Stimulated activated CD4-positive, alpha-beta T cell treated with anti-CD3 and anti-CD28 coated beads, Interleukin-1b, Interleukin-23, amount 100 ng/mL, for 4 hours (primary cell): ENCODE measurements around the gene BORCS8.

Experiments
- DNase-seq, 2 donors: peaks; one replicate each; pipeline ENCODE4 v3.0.0-alpha.2; 2020; ENCODE audit warnings: low read depth in 2 of 2

Gene BORCS8

GRCh38 chr19:19214159-19214490 is 22.2 kb upstream of the BORCS8 start:
- no peak for DNase-seq

- DNase-seq = no peak
These were observed 21.6 kb upstream of the BORCS8 start for GRCh38 chr19:19213426-19214158.

GRCh38 chr19:19212916-19213315 is 21.0 kb upstream of the BORCS8 start:
- no peak for DNase-seq

GRCh38 chr19:19211499-19212420 is 19.8 kb upstream of the BORCS8 start, which contains the start of gene NCAN:
Gene NCAN (plus strand): TSS chr19:19211958. CDS start chr19:19216954, 4,996 bp downstream.
- no peak for DNase-seq

GRCh38 chr19:19209372-19209771 is 17.4 kb upstream of the BORCS8 start:
- no peak for DNase-seq

- DNase-seq = no peak
These were observed 16.0 kb upstream of the BORCS8 start for GRCh38 chr19:19207637-19208572.

GRCh38 chr19:19206938-19207337 is 15.0 kb upstream of the BORCS8 start:
- no peak for DNase-seq

GRCh38 chr19:19205416-19206410 is 13.8 kb upstream of the BORCS8 start:
- no peak for DNase-seq

- no peak for DNase-seq
These were observed 12.2 kb upstream of the BORCS8 start for GRCh38 chr19:19204181-19204580.

- peak; percentile 88 to 91 for DNase-seq
These were observed 11.3 kb upstream of the BORCS8 start, which contains the start of gene NR2C2AP for GRCh38 chr19:19203012-19203856. Gene NR2C2AP (minus strand): TSS chr19:19203414. CDS start chr19:19203060, 354 bp downstream.

GRCh38 chr19:19202707-19203011 is 10.7 kb upstream of the BORCS8 start:
- DNase-seq = no peak

GRCh38 chr19:19201697-19202630 is 10.0 kb upstream of the BORCS8 start:
- DNase-seq = no peak

GRCh38 chr19:19193926-19194325 is 2.0 kb upstream of the BORCS8 start:
- DNase-seq = no peak

GRCh38 chr19:19192910-19193423 is 1.0 kb upstream of the BORCS8 start:
- no peak for DNase-seq

- DNase-seq = no peak
These were observed 229 bp downstream of the BORCS8 start for GRCh38 chr19:19191768-19192077.

- no peak for DNase-seq
These were observed 5.2 kb downstream of the BORCS8 start for GRCh38 chr19:19186742-19187141.

- peak; percentile 37 to 57 for DNase-seq
These were observed 5.9 kb downstream of the BORCS8 start for GRCh38 chr19:19185853-19186740.
